Esophagus (tissue), 2 donors: Measurements from ENCODE around the gene GRM3. TPM values are rescaled to one million over a fixed set of nuclear protein-coding genes. Genes with fewer than 3 reads are reported as not detected.

Source experiments
- H3K27ac ChIP-seq, 2 donors: one replicate each; pipeline ENCODE4 v1.5.1; 2013; ENCODE audit warnings: low read depth in 2 of 2, mild to moderate bottlenecking in 2 of 2, inconsistent platforms in 1 of 2, low read length in 1 of 2, moderate library complexity in 1 of 2
- H3K27me3 ChIP-seq, 2 donors: one replicate each; pipeline ENCODE4 v1.6.1; 2013; ENCODE audit warnings: low read length in 2 of 2, control low read depth in 1 of 2, mild to moderate bottlenecking in 1 of 2; ENCODE audit not compliant: insufficient read depth in 2 of 2, control insufficient read depth in 1 of 2
- H3K36me3 ChIP-seq, 2 donors: one replicate each; pipeline ENCODE4 v1.6.1; 2013; ENCODE audit warnings: low read length in 1 of 2; ENCODE audit not compliant: control insufficient read depth in 2 of 2, insufficient read depth in 2 of 2
- H3K4me1 ChIP-seq, 2 donors: one replicate each; pipeline ENCODE4 v1.6.1; 2013; ENCODE audit warnings: low read length in 1 of 2; ENCODE audit not compliant: control insufficient read depth in 2 of 2, insufficient read depth in 2 of 2
- H3K4me3 ChIP-seq, 2 donors: one replicate each; pipeline ENCODE4 v1.5.1; 2013; ENCODE audit warnings: low read length in 2 of 2, mild to moderate bottlenecking in 2 of 2, low read depth in 1 of 2, moderate library complexity in 1 of 2
- H3K9me3 ChIP-seq, 2 donors: one replicate each; pipeline ENCODE4 v1.6.1; 2013; ENCODE audit warnings: mild to moderate bottlenecking in 2 of 2, low read depth in 1 of 2, low read length in 1 of 2, moderate library complexity in 1 of 2; ENCODE audit not compliant: control insufficient read depth in 2 of 2, insufficient read depth in 1 of 2
- WGBS, 2 donors: extraction: QIAGEN DNeasy Blood & Tissue Kit; methylation state at CpG; one replicate each; pipeline ENCODE4 v1.1.7; 2013; 5-methylcytosine and 5-hydroxymethylcytosine counted together
- polyA plus RNA-seq, 2 donors: library from polyadenylated mRNA; stranded (reverse); fragments of 200-250 nt; gene quantifications; one replicate each; pipeline ENCODE4 v1.2.3, GENCODE V29; 2013
- donor health status: healthy with polysubstance abuse.
- donor health status: Bipolar disorder and iron deficiency.

GRM3 gene
- polyA plus RNA-seq, 2 donors, result 0.02 to 0.05 TPM

DNA sequence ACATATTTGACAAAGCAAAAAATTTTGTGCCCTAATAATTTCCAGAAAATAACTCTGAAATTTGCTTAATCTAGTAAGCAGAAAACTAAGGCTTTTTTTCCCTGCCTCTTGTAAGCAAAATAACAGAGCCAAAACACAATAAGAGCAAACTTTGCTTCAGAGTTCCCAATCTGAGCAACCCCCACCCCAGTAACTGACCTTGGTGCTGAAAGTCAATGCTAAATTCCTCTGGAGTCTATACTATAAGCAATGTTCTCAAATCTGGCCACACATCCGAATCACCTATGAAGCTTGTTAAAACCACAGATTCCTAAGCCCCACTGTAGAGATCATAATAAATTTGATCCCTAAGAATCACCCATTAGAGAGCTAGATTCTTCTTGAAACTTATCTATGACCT, 265.2 kb downstream of the GRM3 start:
- Histone ChIP-seq H3K9me3 (no peaks in the 10 kb centered on the region), H3K27me3 (no peaks in the 10 kb centered on the region), H3K36me3 (no peaks in the 10 kb centered on the region), H3K27ac (no peak overlapping the region), H3K4me3 (no peak overlapping the region), H3K4me1 (no peaks in the 10 kb centered on the region)
- WGBS, 2 donors, result 51 to 53% methylated on average over 1 of the region's 1 CpG

- no peak overlapping the region for H3K4me3 ChIP-seq
- H3K9me3 ChIP-seq, result no peaks in the 10 kb centered on the region
- no peak overlapping the region for H3K27ac ChIP-seq
- H3K4me1 ChIP-seq, result no peaks in the 10 kb centered on the region
- no peaks in the 10 kb centered on the region for H3K36me3 ChIP-seq
- WGBS, 2 donors, result 87 to 92% methylated on average over 1 of the region's 1 CpG
- H3K27me3 ChIP-seq, result no peaks in the 10 kb centered on the region
These were observed 267.9 kb downstream of the GRM3 start for GRCh38 chr7:86911659-86912058.

DNA sequence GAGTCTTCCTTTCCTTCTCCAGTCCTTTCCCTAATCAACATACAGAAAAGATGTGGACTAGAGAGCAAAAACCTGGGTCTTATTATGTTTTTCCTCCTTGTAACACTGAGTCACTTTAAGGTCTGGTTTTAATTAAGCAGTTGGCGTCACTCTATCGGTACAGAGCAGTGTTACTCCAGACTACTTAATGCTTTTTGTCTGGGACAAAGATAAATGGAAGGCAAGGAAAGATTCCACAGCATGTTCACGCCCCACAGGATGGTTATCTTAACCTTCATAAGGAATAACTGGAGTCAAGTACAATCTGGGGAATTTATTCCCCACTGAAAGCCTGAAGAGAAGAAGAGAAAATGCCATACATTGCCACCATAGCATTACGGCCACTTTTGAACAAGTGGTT, 270.0 kb downstream of the GRM3 start:
- no peaks in the 10 kb centered on the region for H3K9me3 ChIP-seq
- 73 to 77% methylated on average over 4 of the region's 4 CpGs for WGBS, 2 donors
- no peaks in the 10 kb centered on the region for H3K36me3 ChIP-seq
- H3K4me3 ChIP-seq, result no peak overlapping the region
- H3K4me1 ChIP-seq, result no peaks in the 10 kb centered on the region
- no peak overlapping the region for H3K27ac ChIP-seq
- H3K27me3 ChIP-seq, result no peaks in the 10 kb centered on the region
